Fibroblast of skin of back (primary cell): ENCODE data around the gene SERPINC1.
"Not testable (repeated sequence)": the region's sequence is repeated elsewhere in the genome, so short reads cannot be mapped to it uniquely, and the experiment has no call there.

ENCODE experiments used
- DNase-seq: peaks from one replicate; pipeline ENCODE4 v3.0.0-alpha.2; 2013

Gene SERPINC1

GRCh38 chr1:173889885-173890284 lies 27.2 kb downstream of the SERPINC1 start:
- DNase-seq, result no peak

- DNase-seq, result no peak
Observed at GRCh38 chr1:173888749-173889148, 28.4 kb downstream of the SERPINC1 start.

GRCh38 chr1:173887627-173888026 lies 29.5 kb downstream of the SERPINC1 start:
- no peak for DNase-seq

DNA sequence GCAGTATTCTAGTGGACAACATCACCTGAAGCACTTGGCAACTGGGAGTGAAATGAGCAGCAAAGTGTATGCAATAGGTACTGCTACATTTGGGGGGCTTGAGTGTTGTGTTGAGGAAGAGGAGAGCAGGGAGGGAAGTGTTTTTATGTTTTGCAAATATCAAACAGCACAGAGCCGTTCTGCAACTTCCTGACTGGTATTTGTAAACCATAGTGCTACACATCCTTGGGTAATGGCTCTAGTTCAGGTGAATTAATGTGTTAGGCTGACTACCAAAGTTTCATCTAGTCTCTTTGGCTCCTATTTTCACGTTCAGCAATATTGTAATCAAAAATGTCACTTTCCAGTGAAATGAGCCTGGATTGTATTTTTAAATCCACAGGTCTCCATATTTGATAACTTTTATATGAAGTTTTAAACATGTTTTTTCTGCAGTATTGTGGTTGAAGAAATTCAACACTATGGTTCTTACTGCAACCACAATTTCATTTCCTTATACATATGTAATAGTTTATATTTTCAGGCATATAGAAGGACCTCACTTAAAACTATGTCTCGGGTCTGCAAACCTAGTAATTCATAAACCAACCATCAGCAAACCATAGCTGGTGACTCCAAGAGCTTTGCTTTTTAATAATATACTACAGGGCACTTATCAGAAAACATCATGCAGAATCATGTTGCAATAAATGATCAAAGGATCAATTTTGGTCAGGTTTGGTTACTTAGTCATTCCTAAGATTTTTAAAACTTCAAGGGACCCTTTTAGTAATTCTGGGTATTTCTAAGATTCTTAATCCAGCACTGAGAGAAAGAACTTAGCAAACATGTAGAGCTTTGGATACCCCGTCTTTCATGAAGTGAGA lies 30.1 kb downstream of the SERPINC1 start:
- no peak for DNase-seq

DNA sequence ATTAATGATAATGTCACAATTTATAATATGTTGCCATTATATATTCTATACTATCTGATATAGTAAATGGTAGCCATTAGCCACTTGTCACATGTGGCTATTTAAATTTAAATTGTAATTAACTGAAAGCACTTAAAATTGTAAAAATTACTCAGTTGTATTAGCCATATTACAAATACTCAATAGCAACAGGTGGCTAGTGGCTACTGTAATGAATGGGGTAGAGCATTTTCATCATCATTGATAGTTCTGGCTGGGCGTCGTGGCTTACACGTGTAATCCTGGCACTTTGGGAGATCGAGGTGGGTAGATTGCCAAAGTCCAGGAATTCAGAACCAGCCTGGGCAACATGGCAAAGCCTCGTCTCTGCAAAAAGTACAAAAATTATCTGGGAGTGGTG lies 32.4 kb downstream of the SERPINC1 start:
- DNase-seq, result no peak

GRCh38 chr1:173881117-173881516 lies 36.0 kb downstream of the SERPINC1 start:
- not testable (repeated sequence) for DNase-seq

GRCh38 chr1:173878251-173878650 lies 38.9 kb downstream of the SERPINC1 start:
- no peak for DNase-seq

DNA sequence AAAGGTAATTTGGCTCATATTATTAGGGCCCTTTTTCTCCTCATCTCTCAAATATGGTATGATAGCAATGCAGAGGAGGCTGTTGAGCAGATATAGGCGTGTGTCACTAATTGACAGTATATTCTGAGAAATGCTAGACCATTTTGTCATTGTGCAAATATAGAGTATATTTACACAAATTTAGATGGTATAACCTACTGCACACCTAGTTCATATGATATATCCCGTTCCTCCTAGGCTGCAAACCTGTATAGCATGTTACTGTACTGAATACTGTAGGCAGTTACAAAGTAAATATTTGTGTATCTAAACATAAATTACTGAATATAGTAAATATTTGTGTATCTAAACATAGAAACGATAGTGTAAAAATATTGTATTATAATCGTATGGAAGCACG lies 40.4 kb downstream of the SERPINC1 start:
- DNase-seq, result no peak

- DNase-seq, result no peak
Observed at GRCh38 chr1:173871500-173871899, 45.6 kb downstream of the SERPINC1 start.

DNA sequence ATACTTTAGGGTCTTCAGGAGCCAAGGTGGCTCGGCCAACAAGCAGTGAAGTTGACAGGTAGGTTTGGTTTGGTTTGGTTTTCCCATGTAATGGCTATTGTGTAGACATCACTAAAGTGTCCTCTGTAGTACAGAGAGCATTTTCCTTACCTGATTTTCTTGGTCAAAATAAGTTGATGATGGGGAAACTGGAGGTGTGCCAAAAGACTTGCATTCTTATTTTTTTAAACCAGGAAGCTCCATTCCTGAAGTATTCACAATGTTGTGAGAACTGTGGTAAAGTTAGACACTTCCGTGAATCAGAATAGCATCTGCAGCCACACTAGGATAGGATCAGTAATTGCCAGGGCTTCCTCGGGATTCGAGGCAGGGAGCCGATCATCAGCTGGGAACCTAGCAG lies 46.0 kb downstream of the SERPINC1 start:
- no peak for DNase-seq

- no peak for DNase-seq
Observed at GRCh38 chr1:173870252-173871075, 46.7 kb downstream of the SERPINC1 start.

DNA sequence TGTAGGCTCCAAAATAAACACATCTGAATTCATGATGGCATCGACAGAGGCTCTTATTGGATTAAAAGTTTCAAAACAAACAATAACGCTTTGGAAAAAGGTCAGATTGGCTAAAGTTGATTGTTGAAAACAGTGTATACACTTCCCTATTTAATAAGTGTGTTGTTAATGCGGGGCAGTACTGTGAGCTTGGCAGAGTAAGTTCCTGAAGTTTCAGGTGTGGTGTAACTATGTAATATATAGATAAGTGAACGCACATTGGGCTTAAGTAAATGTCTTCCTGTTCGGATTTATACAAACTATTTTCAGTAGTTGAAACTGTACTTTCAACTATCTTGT lies 48.1 kb downstream of the SERPINC1 start:
- DNase-seq, result no peak

GRCh38 chr1:173868266-173869020 lies 48.7 kb downstream of the SERPINC1 start, which contains the start of gene ZBTB37:
Gene ZBTB37 (plus strand): TSS chr1:173868380. CDS start chr1:173870226, 1,846 bp downstream.
- DNase-seq, result peak; percentile 62

- DNase-seq, result peak; percentile 100
Observed at GRCh38 chr1:173867753-173868265, 49.3 kb downstream of the SERPINC1 start, which contains the start of gene GAS5. Gene GAS5 (minus strand): TSS chr1:173867989.

- no peak for DNase-seq
Observed at GRCh38 chr1:173867141-173867752, 49.9 kb downstream of the SERPINC1 start.

GRCh38 chr1:173866413-173867115 lies 50.6 kb downstream of the SERPINC1 start:
- DNase-seq, result no peak

GRCh38 chr1:173865468-173866164 lies 51.5 kb downstream of the SERPINC1 start:
- no peak for DNase-seq

- no peak for DNase-seq
Observed at GRCh38 chr1:173864179-173864867, 52.8 kb downstream of the SERPINC1 start.

DNA sequence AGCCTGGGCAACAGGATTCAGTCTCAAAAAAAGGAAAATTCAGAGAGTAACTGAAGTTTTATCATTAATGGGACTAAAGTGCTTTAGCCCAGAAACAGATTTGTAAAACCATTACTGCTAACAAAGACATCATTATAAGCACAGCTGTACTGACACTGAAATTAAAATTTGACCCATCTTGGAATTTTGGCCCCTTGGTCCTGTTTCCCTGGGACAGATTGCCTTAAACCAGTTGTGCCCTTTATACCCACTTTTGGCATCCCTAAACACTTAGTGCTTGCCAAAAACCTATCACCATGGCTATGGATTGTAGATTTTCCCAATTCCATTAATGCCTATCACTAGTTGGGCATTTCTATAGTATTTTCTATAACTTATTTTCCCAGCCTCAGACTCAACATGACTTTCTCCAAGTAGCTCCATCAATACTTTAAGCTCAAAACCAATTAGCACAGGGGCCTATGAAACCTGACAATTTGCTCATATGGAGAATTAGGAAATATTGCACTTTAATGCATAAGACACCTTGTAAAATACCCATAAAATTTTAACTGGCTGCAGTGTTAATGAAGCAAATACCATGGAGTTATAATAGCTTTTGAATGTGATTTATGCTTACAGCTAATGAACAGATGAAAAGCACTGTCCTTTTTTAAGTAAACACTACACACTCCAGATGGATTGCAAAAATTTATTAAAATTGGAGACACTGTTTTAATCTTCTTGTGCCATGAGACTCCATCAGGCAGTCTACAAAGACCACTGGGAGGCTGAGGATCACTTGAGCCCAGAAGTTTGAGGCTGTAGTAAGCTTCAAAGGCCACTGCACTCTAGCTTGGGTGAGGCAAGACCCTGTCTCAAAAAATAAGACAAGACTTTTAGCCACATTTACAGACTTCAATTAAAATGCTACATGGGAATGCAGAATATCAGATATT lies 53.6 kb downstream of the SERPINC1 start:
- DNase-seq, result no peak
